Gastroesophageal sphincter (tissue), 3 donors: ENCODE data around the gene STX5.

Experiments
- CTCF ChIP-seq, 4 experiments: fragments of 200-600 bp in 2 of 4; fragments of 450-650 bp in 2 of 4; sonication (generic) in 1 of 4; IDR thresholded peaks; one replicate each; pipeline ENCODE4 v1.5.1; 2017 to 2019; ENCODE audit warnings: antibody characterized with exemption in 4 of 4, mild to moderate bottlenecking in 2 of 4, moderate library complexity in 2 of 4
- POLR2AphosphoS5 ChIP-seq: sonication (generic); formaldehyde crosslinking; IDR thresholded peaks from one replicate; pipeline ENCODE4 v1.6.1; 2017; ENCODE audit warnings: antibody characterized with exemption

GRCh38 chr11:62851807-62852522 is 20.1 kb upstream of the STX5 start:
- no peak for TF ChIP-seq CTCF (IDR thresholded peaks at IDR 0.05)
- no peak for TF ChIP-seq POLR2AphosphoS5
